OCI-LY3 (cell line): ENCODE data around the gene CTNNA3.

Experiments used
- H2AFZ ChIP-seq: fragments of 200-600, 300-600 bp; shearing (Covaris generic); 2 replicates; pipeline ENCODE4 v1.6.0; 2014; ENCODE audit warnings: antibody characterized with exemption, low read depth, low read length
- H3K27ac ChIP-seq: fragments of 200-600, 300-600 bp; sonication (generic); 2 replicates; pipeline ENCODE4 v1.5.1; 2014; ENCODE audit warnings: mild to moderate bottlenecking, low read length, moderate library complexity, mixed read lengths
- H3K27me3 ChIP-seq: fragments of 200-600, 300-600 bp; sonication (generic); 2 replicates; pipeline ENCODE4 v1.6.1; 2014; ENCODE audit warnings: low read depth, low read length, mixed read lengths
- H3K36me3 ChIP-seq: fragments of 200-600, 300-600 bp; sonication (generic); replicated peaks from 2 replicates; pipeline ENCODE3; 2014; ENCODE audit warnings: low read depth, low read length, mixed read lengths
- H3K4me1 ChIP-seq: fragments of 300-600, 200-600 bp; sonication (generic); 2 replicates; pipeline ENCODE4 v1.6.1; 2014; ENCODE audit warnings: low read length, mixed read lengths
- H3K4me2 ChIP-seq: fragments of 200-600, 300-600 bp; sonication (generic); 2 replicates; pipeline ENCODE4 v1.6.1; 2014; ENCODE audit warnings: low read length, mixed read lengths
- H3K4me3 ChIP-seq: fragments of 300-600, 200-600 bp; sonication (generic); 2 replicates; pipeline ENCODE4 v1.5.1; 2014; ENCODE audit warnings: antibody characterized with exemption, mild to moderate bottlenecking, low read length, moderate library complexity
- H3K79me2 ChIP-seq: fragments of 300-600, 200-600 bp; shearing (Covaris generic); 2 replicates; pipeline ENCODE4 v1.6.1; 2014; ENCODE audit warnings: mild to moderate bottlenecking, low read length, mixed read lengths
- H3K9ac ChIP-seq: fragments of 300-600, 200-600 bp; shearing (Covaris generic); 2 replicates; pipeline ENCODE4 v1.6.0; 2014; ENCODE audit warnings: mild to moderate bottlenecking, low read length, moderate library complexity
- H3K9me3 ChIP-seq: fragments of 200-600, 300-600 bp; shearing (Covaris generic); 2 replicates; pipeline ENCODE4 v1.6.1; 2014; ENCODE audit warnings: low read length, mixed read lengths; ENCODE audit not compliant: insufficient read depth
- H4K20me1 ChIP-seq: fragments of 200-600, 300-600 bp; sonication (generic); 2 replicates; pipeline ENCODE4 v1.6.1; 2016; ENCODE audit warnings: low read length, mixed read lengths; ENCODE audit not compliant: insufficient read depth
- CTCF ChIP-seq: fragments of 200-600, 300-600 bp; sonication (generic); IDR thresholded peaks from 2 replicates; pipeline ENCODE4 v1.5.1; 2014; ENCODE audit warnings: antibody characterized with exemption, low read length, low read depth
- EZH2phosphoT487 ChIP-seq: fragments of 200-600 bp; shearing (Covaris generic); IDR thresholded peaks from 2 replicates; pipeline ENCODE4 v1.6.1; 2018; ENCODE audit warnings: antibody characterized with exemption, mixed run types, low read depth

The CTNNA3 gene

GRCh38 chr10:66292456-66292855 is 1403.5 kb downstream of the CTNNA3 start:
- no peaks in the 10 kb centered on the region for H3K79me2 ChIP-seq
- TF ChIP-seq CTCF (no peak), EZH2phosphoT487 (no peak)
- H3K27ac ChIP-seq = no peak overlapping the region
- H3K27me3 ChIP-seq = no peaks in the 10 kb centered on the region
- no peak overlapping the region for H3K4me2 ChIP-seq
- no peaks in the 10 kb centered on the region for H3K9me3 ChIP-seq
- no peak overlapping the region for H3K9ac ChIP-seq
- no peaks in the 10 kb centered on the region for H3K4me1 ChIP-seq
- no peaks in the 10 kb centered on the region for H3K36me3 ChIP-seq
- H2AFZ ChIP-seq = no peak overlapping the region
- no peaks in the 10 kb centered on the region for H4K20me1 ChIP-seq
- H3K4me3 ChIP-seq = no peak overlapping the region

DNA sequence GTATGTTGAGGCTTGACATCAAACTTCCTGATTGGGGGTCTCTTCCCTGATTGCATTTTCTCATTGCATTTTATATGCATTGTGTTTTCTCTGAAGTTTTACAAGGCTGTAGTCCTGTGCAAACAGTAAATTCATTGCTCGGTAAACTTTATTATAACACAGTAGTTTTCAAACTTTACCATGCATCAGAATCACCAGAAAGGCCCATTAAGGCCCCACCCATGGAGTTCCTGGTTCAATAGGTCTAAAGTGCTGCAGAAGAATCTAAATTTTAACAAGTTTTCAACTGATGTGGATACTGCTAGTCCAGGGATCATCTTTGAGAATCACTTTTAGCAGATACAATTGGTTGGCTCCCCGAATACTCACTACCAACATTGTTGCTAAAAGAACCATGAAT is 1404.9 kb downstream of the CTNNA3 start:
- Histone ChIP-seq H3K27ac (no peak overlapping the region), H3K36me3 (no peaks in the 10 kb centered on the region), H4K20me1 (no peaks in the 10 kb centered on the region), H2AFZ (no peak overlapping the region), H3K4me3 (no peak overlapping the region), H3K9ac (no peak overlapping the region), H3K27me3 (no peaks in the 10 kb centered on the region), H3K79me2 (no peaks in the 10 kb centered on the region), H3K4me2 (no peak overlapping the region), H3K4me1 (no peaks in the 10 kb centered on the region), H3K9me3 (no peaks in the 10 kb centered on the region)
- no peak for TF ChIP-seq EZH2phosphoT487
- TF ChIP-seq CTCF = no peak

- no peak for TF ChIP-seq EZH2phosphoT487
- H3K27ac ChIP-seq = no peak overlapping the region
These were observed 1411.4 kb downstream of the CTNNA3 start for GRCh38 chr10:66284621-66285020.

DNA sequence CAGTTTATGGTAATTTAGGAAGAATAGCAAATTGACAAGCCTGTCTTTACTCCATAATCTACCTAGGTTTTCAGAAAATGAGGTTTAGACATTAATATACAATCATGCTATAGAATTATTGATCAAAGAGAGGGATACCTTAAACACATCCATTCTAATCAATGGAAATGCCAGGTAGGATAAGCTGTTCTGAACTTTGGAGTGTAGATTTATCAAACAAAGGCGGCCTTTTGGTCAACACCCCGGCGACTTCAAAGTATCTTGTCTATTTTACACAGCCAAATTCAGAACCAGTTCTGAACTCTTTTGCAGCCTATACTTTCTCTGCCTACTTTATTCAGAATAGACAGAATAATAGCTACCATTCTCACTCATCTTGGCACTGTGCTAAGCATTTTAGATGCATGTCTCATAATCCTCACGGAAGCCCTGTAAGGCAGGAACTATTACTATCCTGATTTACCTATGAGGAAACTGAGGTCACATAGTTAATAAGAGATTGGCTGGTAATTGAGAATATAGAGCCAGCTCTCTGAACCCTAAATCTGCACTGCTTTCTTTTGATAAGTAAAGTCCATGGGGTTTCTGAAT is 1412.0 kb downstream of the CTNNA3 start:
- Histone ChIP-seq H3K27ac (no peak overlapping the region), H4K20me1 (no peaks in the 10 kb centered on the region), H3K4me2 (no peak overlapping the region), H2AFZ (no peak overlapping the region), H3K9me3 (no peaks in the 10 kb centered on the region), H3K9ac (no peak overlapping the region), H3K4me3 (no peak overlapping the region), H3K27me3 (no peaks in the 10 kb centered on the region), H3K36me3 (no peaks in the 10 kb centered on the region), H3K4me1 (no peaks in the 10 kb centered on the region), H3K79me2 (no peaks in the 10 kb centered on the region)
- no peak for TF ChIP-seq CTCF
- TF ChIP-seq EZH2phosphoT487 = no peak

More at GRCh38 chr10:66284621-66285020, 1411.4 kb downstream of the CTNNA3 start:
- Histone ChIP-seq H3K27me3 (no peaks in the 10 kb centered on the region), H3K4me1 (no peaks in the 10 kb centered on the region), H3K4me2 (no peak overlapping the region), H3K4me3 (no peak overlapping the region), H4K20me1 (no peaks in the 10 kb centered on the region), H3K9me3 (no peaks in the 10 kb centered on the region), H3K9ac (no peak overlapping the region), H3K79me2 (no peaks in the 10 kb centered on the region), H3K36me3 (no peaks in the 10 kb centered on the region), H2AFZ (no peak overlapping the region)
